Liver (tissue), 3 donors: ENCODE results near the gene PRKCG.
"Not testable (repeated sequence)": the region's sequence is repeated elsewhere in the genome, so short reads cannot be mapped to it uniquely, and the experiment has no call there.

ENCODE experiments used
- CTCF ChIP-seq: fragments of 150-350 bp; IDR thresholded peaks from 2 replicates; pipeline ENCODE4 v1.5.1; 2017; ENCODE audit warnings: improper control_type of control experiment, low read depth, low read length; ENCODE audit not compliant: missing input control
- GABPA ChIP-seq, 2 donors: IDR thresholded peaks in 1 of 2; conservative IDR thresholded peaks in 1 of 2; 2 replicates each; pipeline ENCODE4 v1.6.1; 2016; ENCODE audit warnings: antibody characterized with exemption in 2 of 2, mild to moderate bottlenecking in 1 of 2, moderate library complexity in 1 of 2
- HNF4G ChIP-seq: IDR thresholded peaks from 2 replicates; pipeline ENCODE4 v1.6.1; 2016; ENCODE audit warnings: antibody characterized with exemption
- REST ChIP-seq: IDR thresholded peaks from 2 replicates; pipeline ENCODE4 v1.6.1; 2016; ENCODE audit warnings: antibody characterized with exemption, mild to moderate bottlenecking
- SP1 ChIP-seq: IDR thresholded peaks from 2 replicates; pipeline ENCODE4 v1.6.1; 2018; ENCODE audit warnings: antibody characterized with exemption, mild to moderate bottlenecking
- TAF1 ChIP-seq: conservative IDR thresholded peaks from 2 replicates; pipeline ENCODE4 v1.6.1; 2016; ENCODE audit warnings: antibody characterized with exemption, mild to moderate bottlenecking
- ZBTB33 ChIP-seq: IDR thresholded peaks from 2 replicates; pipeline ENCODE4 v1.6.1; 2016; ENCODE audit warnings: antibody characterized with exemption
- donor health status: healthy.
- donor health status: healthy.

GRCh38 chr19:53840241-53840640 is 41.8 kb upstream of the PRKCG start:
- not testable (repeated sequence) for TF ChIP-seq CTCF; SP1; ZBTB33; REST; HNF4G; TAF1; GABPA (IDR thresholded peaks at IDR 0.05 in 1 of 2, conservative IDR thresholded peaks at IDR 0.05 in 1 of 2)
